Activated CD4-positive, alpha-beta memory T cell treated with anti-CD3 and anti-CD28 coated beads, Interleukin-2, amount 10 ng/mL, durations not matched to agents 7 days and 5 days (primary cell): ENCODE data around the gene PCDHB9. TPM values are rescaled to one million over a fixed set of nuclear protein-coding genes. Genes with fewer than 3 reads are reported as not detected.
A peak's percentile ranks its signal among the peaks of the same experiment; 100 is the strongest.
"Not testable (repeated sequence)": the region's sequence is repeated elsewhere in the genome, so short reads cannot be mapped to it uniquely, and the experiment has no call there.

ENCODE experiments used
- CTCF ChIA-PET: fragments of 350-600 bp; sonication (Branson Sonifier 250); formaldehyde crosslinking; loops from one replicate; lab custom pipeline; 2021; ENCODE audit warnings: antibody characterized with exemption, inconsistent platforms; lab: Charles Lee
- POLR2A ChIA-PET: fragments of 350-600 bp; sonication (Branson Sonifier 250); formaldehyde crosslinking; loops from one replicate; lab custom pipeline; 2021; ENCODE audit warnings: antibody characterized with exemption; lab: Charles Lee
- DNase-seq: peaks from one replicate; pipeline ENCODE4 v3.0.0-alpha.2; 2020
- H3K27ac Mint-ChIP-seq: one replicate; pipeline ENCODE4 v1.8.0; 2021; ENCODE audit warnings: mild to moderate bottlenecking, mixed read lengths
- H3K27me3 Mint-ChIP-seq: one replicate; pipeline ENCODE4 v1.8.0; 2021; ENCODE audit warnings: mixed read lengths
- H3K36me3 Mint-ChIP-seq: one replicate; pipeline ENCODE4 v1.8.0; 2021; ENCODE audit warnings: low read depth, mixed read lengths
- H3K4me1 Mint-ChIP-seq: one replicate; pipeline ENCODE4 v1.8.0; 2021; ENCODE audit warnings: mixed read lengths
- H3K4me3 Mint-ChIP-seq: one replicate; pipeline ENCODE4 v1.8.0; 2021; ENCODE audit warnings: mild to moderate bottlenecking, mixed read lengths
- H3K9me3 Mint-ChIP-seq: one replicate; pipeline ENCODE4 v1.8.0; 2021; ENCODE audit warnings: mixed read lengths
- total RNA-seq, 2 experiments: library from RNA; stranded (reverse); gene quantifications; one replicate each; pipeline ENCODE4 v1.2.3, GENCODE V29; 2021

PCDHB9 gene
- total RNA-seq, 2 experiments from 2014 or later = not detected

GRCh38 chr5:141175933-141176332 is 11.0 kb upstream of the PCDHB9 start:
- no peaks in the 10 kb centered on the region for H3K27me3 Mint-ChIP-seq
- DNase-seq = no peak
- POLR2A ChIA-PET = no interaction called here
- no peak overlapping the region for H3K27ac Mint-ChIP-seq
- H3K4me3 Mint-ChIP-seq = no peak overlapping the region
- CTCF ChIA-PET = no interaction called here
- H3K36me3 Mint-ChIP-seq = no peaks in the 10 kb centered on the region
- H3K9me3 Mint-ChIP-seq = peaks cover 13% of the 10 kb centered on the region
- H3K4me1 Mint-ChIP-seq = no peaks in the 10 kb centered on the region

GRCh38 chr5:141177577-141178191 is 9.3 kb upstream of the PCDHB9 start, which contains the start of gene PCDHB8:
PCDHB8 (plus strand) TSS chr5:141177790; CDS start chr5:141178035, 245 bp downstream.
- H3K27ac Mint-ChIP-seq, H3K4me3 Mint-ChIP-seq, DNase-seq, H3K4me1 Mint-ChIP-seq, POLR2A ChIA-PET, H3K27me3 Mint-ChIP-seq, H3K36me3 Mint-ChIP-seq: not testable (repeated sequence)
- H3K9me3 Mint-ChIP-seq = peaks cover 15% of the 10 kb centered on the region
- CTCF ChIA-PET = interaction anchor here (0.5 to 0.8 kb wide), 2 partner anchors 14 to 70 kb away, joined by 3 to 4 read pairs; partner anchors contain the start of gene PCDHB10

- CTCF ChIA-PET, H3K27me3 Mint-ChIP-seq, POLR2A ChIA-PET, DNase-seq, H3K4me1 Mint-ChIP-seq, H3K36me3 Mint-ChIP-seq, H3K27ac Mint-ChIP-seq, H3K4me3 Mint-ChIP-seq: not testable (repeated sequence)
- H3K9me3 Mint-ChIP-seq = peaks cover 13% of the 10 kb centered on the region
Measured at GRCh38 chr5:141179371-141179770, 7.6 kb upstream of the PCDHB9 start.

- H3K4me3 Mint-ChIP-seq, H3K36me3 Mint-ChIP-seq, CTCF ChIA-PET, DNase-seq, H3K4me1 Mint-ChIP-seq, POLR2A ChIA-PET, H3K27ac Mint-ChIP-seq, H3K27me3 Mint-ChIP-seq: not testable (repeated sequence)
- H3K9me3 Mint-ChIP-seq = peaks cover 14% of the 10 kb centered on the region
Measured at GRCh38 chr5:141179876-141180275, 7.1 kb upstream of the PCDHB9 start.

GRCh38 chr5:141180313-141180712 is 6.6 kb upstream of the PCDHB9 start:
- H3K27me3 Mint-ChIP-seq = no peaks in the 10 kb centered on the region
- no peak for DNase-seq
- H3K36me3 Mint-ChIP-seq = peaks cover 3% of the 10 kb centered on the region
- ChIA-PET POLR2A (no interaction called here), CTCF (no interaction called here)
- no peak overlapping the region for H3K4me3 Mint-ChIP-seq
- H3K9me3 Mint-ChIP-seq = peaks cover 11% of the 10 kb centered on the region
- no peaks in the 10 kb centered on the region for H3K4me1 Mint-ChIP-seq
- no peak overlapping the region for H3K27ac Mint-ChIP-seq

GRCh38 chr5:141182248-141182647 is 4.7 kb upstream of the PCDHB9 start, which contains the start of gene PCDHB16:
PCDHB16 (plus strand) TSS chr5:141182387; CDS start chr5:141182560, 173 bp downstream.
- no peak within 1 kb of the TSS for H3K4me3 Mint-ChIP-seq
- POLR2A ChIA-PET = no interaction called here
- DNase-seq = no peak
- H3K36me3 Mint-ChIP-seq = peaks cover 3% of the 10 kb centered on the region
- no peak within 1 kb of the TSS for H3K27ac Mint-ChIP-seq
- CTCF ChIA-PET = interaction anchor here (1.3 kb wide), 1 partner anchor 32 kb away, joined by 3 read pairs; the partner anchor contains the start of gene PCDHB6
- H3K27me3 Mint-ChIP-seq = no peaks in the 10 kb centered on the region
- H3K4me1 Mint-ChIP-seq = peaks cover 2% of the 10 kb centered on the region
- H3K9me3 Mint-ChIP-seq = peaks cover 13% of the 10 kb centered on the region

- POLR2A ChIA-PET, H3K27me3 Mint-ChIP-seq, CTCF ChIA-PET, H3K27ac Mint-ChIP-seq, H3K4me1 Mint-ChIP-seq, H3K36me3 Mint-ChIP-seq, H3K4me3 Mint-ChIP-seq, DNase-seq: not testable (repeated sequence)
- peaks cover 16% of the 10 kb centered on the region for H3K9me3 Mint-ChIP-seq
Measured at GRCh38 chr5:141184117-141184855, 2.7 kb upstream of the PCDHB9 start.

- H3K27ac Mint-ChIP-seq, H3K36me3 Mint-ChIP-seq, CTCF ChIA-PET, POLR2A ChIA-PET, H3K4me3 Mint-ChIP-seq, DNase-seq, H3K4me1 Mint-ChIP-seq, H3K27me3 Mint-ChIP-seq: not testable (repeated sequence)
- H3K9me3 Mint-ChIP-seq = peaks cover 20% of the 10 kb centered on the region
Measured at GRCh38 chr5:141188682-141189081, 1.7 kb downstream of the PCDHB9 start.

GRCh38 chr5:141189131-141189530 is 2.2 kb downstream of the PCDHB9 start:
- H3K36me3 Mint-ChIP-seq, H3K4me1 Mint-ChIP-seq, H3K27me3 Mint-ChIP-seq, DNase-seq, POLR2A ChIA-PET, H3K4me3 Mint-ChIP-seq, H3K27ac Mint-ChIP-seq, CTCF ChIA-PET: not testable (repeated sequence)
- peaks cover 20% of the 10 kb centered on the region for H3K9me3 Mint-ChIP-seq

GRCh38 chr5:141192110-141192725 is 5.3 kb downstream of the PCDHB9 start, which contains the start of gene PCDHB10:
PCDHB10 (plus strand) TSS chr5:141192353; CDS start chr5:141192553, 200 bp downstream.
- peaks cover 3% of the 10 kb centered on the region for H3K36me3 Mint-ChIP-seq
- no peak within 1 kb of the TSS for H3K4me3 Mint-ChIP-seq
- peaks cover 10% of the 10 kb centered on the region for H3K27me3 Mint-ChIP-seq
- ChIA-PET CTCF (interaction anchor here (1.2 kb wide), 1 partner anchor 15 kb away, joined by 3 read pairs; the partner anchor contains the start of gene PCDHB8), POLR2A (no interaction called here)
- H3K9me3 Mint-ChIP-seq = peaks cover 21% of the 10 kb centered on the region
- no peak within 1 kb of the TSS for H3K27ac Mint-ChIP-seq
- peak; percentile 29 for DNase-seq
- no peaks in the 10 kb centered on the region for H3K4me1 Mint-ChIP-seq

- H3K9me3 Mint-ChIP-seq = peaks cover 18% of the 10 kb centered on the region
- H3K27me3 Mint-ChIP-seq, H3K27ac Mint-ChIP-seq, H3K4me3 Mint-ChIP-seq, CTCF ChIA-PET, DNase-seq, POLR2A ChIA-PET, H3K4me1 Mint-ChIP-seq, H3K36me3 Mint-ChIP-seq: not testable (repeated sequence)
Measured at GRCh38 chr5:141194332-141194731, 7.4 kb downstream of the PCDHB9 start.

GRCh38 chr5:141196363-141196762 is 9.4 kb downstream of the PCDHB9 start:
- H3K27ac Mint-ChIP-seq = no peak overlapping the region
- no peaks in the 10 kb centered on the region for H3K4me1 Mint-ChIP-seq
- no peaks in the 10 kb centered on the region for H3K36me3 Mint-ChIP-seq
- H3K27me3 Mint-ChIP-seq = peaks cover 7% of the 10 kb centered on the region
- CTCF ChIA-PET = interaction anchor here (1.5 kb wide), 1 partner anchor 10 kb away, joined by 4 read pairs; the partner anchor contains the start of gene PCDHB9
- H3K4me3 Mint-ChIP-seq = no peak overlapping the region
- DNase-seq = no peak
- H3K9me3 Mint-ChIP-seq = peaks cover 22% of the 10 kb centered on the region
- POLR2A ChIA-PET = no interaction called here
